K562 (cell line): ENCODE data around the gene SCARF2. TPM values are rescaled to one million over a fixed set of nuclear protein-coding genes. Genes with fewer than 3 reads are reported as not detected.

Experiments
- ETS1 ChIP-seq: conservative IDR thresholded peaks from 2 replicates; pipeline ENCODE4 v1.6.1; 2011; ENCODE audit warnings: low read depth, mild to moderate bottlenecking, low read length; ENCODE audit not compliant: control insufficient read depth
- ETV6 ChIP-seq, 3 experiments: fragments of 150-350 bp in 1 of 3; sonication (generic) in 1 of 3; formaldehyde crosslinking in 1 of 3; IDR thresholded peaks; 2 replicates each; pipeline versions ENCODE4 v1.6.1 to v1.8.0; 2014 to 2022; ENCODE audit warnings: borderline replicate concordance in 2 of 3, low read depth in 2 of 3, antibody characterized with exemption in 1 of 3, low read length in 1 of 3, mild to moderate bottlenecking in 1 of 3, missing genetic modification reagents in 1 of 3
- FOXA3 ChIP-seq, 2 experiments: fragments of 450-650 bp in 1 of 2; sonication (generic) in 1 of 2; formaldehyde crosslinking; IDR thresholded peaks in 1 of 2; conservative IDR thresholded peaks in 1 of 2; 2 replicates each; pipeline versions ENCODE4 v1.4.0 to v1.8.0; 2020 to 2022; ENCODE audit warnings: mild to moderate bottlenecking in 2 of 2, missing genetic modification reagents in 1 of 2
- FOXJ2 ChIP-seq: fragments of 200-800 bp; sonication (Bioruptor generic); IDR thresholded peaks from 2 replicates; pipeline ENCODE4 v1.6.1; 2016; ENCODE audit warnings: missing genetic modification characterization, missing compliant biosample characterization
- GMEB1 ChIP-seq: fragments of 250-450 bp; sonication (Bioruptor Pico); IDR thresholded peaks from 2 replicates; pipeline ENCODE4 v1.4.0; 2020; ENCODE audit warnings: mild to moderate bottlenecking
- KLF6 ChIP-seq: fragments of 250-450 bp; sonication (Bioruptor Pico); IDR thresholded peaks from 2 replicates; pipeline ENCODE4 v1.4.0; 2020; ENCODE audit warnings: mild to moderate bottlenecking, moderate library complexity, borderline replicate concordance
- MEIS2 ChIP-seq: fragments of 450-650 bp; IDR thresholded peaks from 2 replicates; pipeline ENCODE4 v1.6.1; 2014; ENCODE audit warnings: mild to moderate bottlenecking; ENCODE audit not compliant: partially characterized antibody
- NR2F6 ChIP-seq: fragments of 450-650 bp; formaldehyde crosslinking; IDR thresholded peaks from 2 replicates; pipeline ENCODE4 v1.4.0; 2020; ENCODE audit warnings: mild to moderate bottlenecking
- PRMT5 ChIP-seq: sonication (generic); formaldehyde crosslinking; IDR thresholded peaks from 2 replicates; pipeline ENCODE4 v1.5.0; 2020; ENCODE audit warnings: missing genetic modification reagents
- RHOXF2B ChIP-seq: fragments of 250-450 bp; sonication (Bioruptor Pico); conservative IDR thresholded peaks from 2 replicates; pipeline ENCODE4 v1.5.1; 2021
- RREB1 ChIP-seq: fragments of 250-450 bp; sonication (Bioruptor Pico); IDR thresholded peaks from 2 replicates; pipeline ENCODE4 v1.4.0; 2020
- SRF ChIP-seq, 2 experiments: fragments of 250-450, 450-650 bp in 1 of 2; sonication (Bioruptor Pico) in 1 of 2; sonication (generic) in 1 of 2; formaldehyde crosslinking; IDR thresholded peaks; 2 replicates each; pipeline versions ENCODE4 v1.5.0 to v1.5.1; 2020 to 2022; ENCODE audit warnings: mild to moderate bottlenecking in 1 of 2, missing genetic modification reagents in 1 of 2
- ZNF212 ChIP-seq: fragments of 450-650 bp; formaldehyde crosslinking; IDR thresholded peaks from 2 replicates; pipeline ENCODE4 v1.4.0; 2020; ENCODE audit warnings: mild to moderate bottlenecking
- ZNF277 ChIP-seq: fragments of 250-450 bp; sonication (Bioruptor Pico); IDR thresholded peaks from 2 replicates; pipeline ENCODE4 v1.8.0; 2022; ENCODE audit warnings: inconsistent platforms, mild to moderate bottlenecking, moderate library complexity, borderline replicate concordance
- ZNF347 ChIP-seq: fragments of 450-650 bp; formaldehyde crosslinking; IDR thresholded peaks from 2 replicates; pipeline ENCODE4 v1.4.0; 2020; ENCODE audit warnings: low read depth, mild to moderate bottlenecking, moderate library complexity
- polyA plus RNA-seq, 8 experiments: library from polyadenylated mRNA; depleted of rRNA in 4 of 8; stranded (reverse) in 5 of 8; unstranded in 3 of 8; fragments of >200 nt; fragmentation: Nextera tagmentation in 2 of 8; fragmentation: Illumina TruSeq in 1 of 8; extraction: Ambion mirVana in 2 of 8; extraction: Trizol in 1 of 8; gene quantifications; 2 replicates each; pipeline versions ENCODE4 v1.2.1 to v1.2.3, GENCODE V29; 2011 to 2014; ENCODE audit warnings: inconsistent platforms in 1 of 8, missing spikeins in 1 of 8
- total RNA-seq, 7 experiments: library from RNA; depleted of rRNA in 6 of 7; stranded (reverse); fragments of >200 nt in 6 of 7; fragmentation: Illumina TruSeq in 2 of 7; extraction: Trizol in 2 of 7; gene quantifications; 2 replicates each; pipeline versions ENCODE4 v1.2.1 to v1.2.3, GENCODE V29; 2011 to 2021; ENCODE audit warnings: low replicate concordance in 1 of 7

The SCARF2 gene
- total and polyA plus RNA-seq, 9 of the 15 experiments (the other 6 are each of a cell fraction or from before 2014, with no cell fraction given): 0.06 to 0.32 (median 0.21) TPM; not detected in 5

GRCh38 chr22:20392983-20393704 lies 44.5 kb downstream of the SCARF2 start (continued):
- TF ChIP-seq SRF (CRISPR knock-in tag; IDR thresholded peaks at IDR 0.05) (0 out of 4 replicates have a peak, but pooled peaks of 1 of the 2 experiments have one; percentile 62), ETV6 (IDR thresholded peaks at IDR 0.05; ENCODE audit: borderline replicate concordance in 1 of 2, low read depth in 2 of 2, low read length in 1 of 2) (0 out of 4 replicates have a peak, but pooled peaks of 1 of the 2 experiments have one; percentile 6), ETV6 (CRISPR knock-in tag; IDR thresholded peaks at IDR 0.05; ENCODE audit: borderline replicate concordance) (no peak), RREB1 (CRISPR knock-in tag) (0 out of 2 replicates have a peak, but pooled peaks have one; percentile 1), FOXA3 (CRISPR knock-in tag; conservative IDR thresholded peaks at IDR 0.05 in 1 of 2, IDR thresholded peaks at IDR 0.05 in 1 of 2) (no peak), RHOXF2B (peak; percentile 48; the same call in 1 of the 2 replicates), PRMT5 (CRISPR knock-in tag) (0 out of 2 replicates have a peak, but pooled peaks have one; percentile 71), ETS1 (peak; percentile 19; the same call in 1 of the 2 replicates), FOXJ2 (tag) (no peak), KLF6 (CRISPR knock-in tag) (peak; percentile 19; the same call in 1 of the 2 replicates), ZNF347 (CRISPR knock-in tag) (peak; percentile 24; the same call in 1 of the 2 replicates), ZNF277 (0 out of 2 replicates have a peak, but pooled peaks have one; percentile 19), ZNF212 (peak; percentile 76; the same call in 1 of the 2 replicates), GMEB1 (CRISPR knock-in tag) (no peak), NR2F6 (0 out of 2 replicates have a peak, but pooled peaks have one; percentile 8), MEIS2 (no peak)
